ENCODE measurements around the gene RBMS1.

RBMS1 gene

DNA sequence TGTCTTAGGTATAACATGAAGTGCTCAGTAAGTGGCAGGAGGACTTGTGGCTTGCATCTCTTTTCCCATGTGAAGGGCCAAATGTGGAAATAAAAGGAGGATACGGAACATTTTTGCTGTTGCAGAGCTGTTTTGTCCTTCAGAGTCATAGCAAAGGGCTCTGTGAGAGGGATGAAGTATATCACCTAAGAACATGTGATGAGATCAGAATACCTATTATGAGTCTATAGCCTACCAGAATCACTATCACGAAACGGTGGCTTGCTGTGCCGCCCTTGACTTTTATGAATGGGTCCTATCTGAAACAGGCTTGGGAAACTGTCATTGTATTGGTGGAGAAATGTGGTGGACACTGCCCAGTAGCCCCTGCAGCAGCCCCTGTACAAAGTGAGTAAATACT, 226.6 kb downstream of the RBMS1 start:
- DNase-seq (ENCODE audit: insufficient read length, low spot score) (no peak), FAIRE-seq (no peak)

DNA sequence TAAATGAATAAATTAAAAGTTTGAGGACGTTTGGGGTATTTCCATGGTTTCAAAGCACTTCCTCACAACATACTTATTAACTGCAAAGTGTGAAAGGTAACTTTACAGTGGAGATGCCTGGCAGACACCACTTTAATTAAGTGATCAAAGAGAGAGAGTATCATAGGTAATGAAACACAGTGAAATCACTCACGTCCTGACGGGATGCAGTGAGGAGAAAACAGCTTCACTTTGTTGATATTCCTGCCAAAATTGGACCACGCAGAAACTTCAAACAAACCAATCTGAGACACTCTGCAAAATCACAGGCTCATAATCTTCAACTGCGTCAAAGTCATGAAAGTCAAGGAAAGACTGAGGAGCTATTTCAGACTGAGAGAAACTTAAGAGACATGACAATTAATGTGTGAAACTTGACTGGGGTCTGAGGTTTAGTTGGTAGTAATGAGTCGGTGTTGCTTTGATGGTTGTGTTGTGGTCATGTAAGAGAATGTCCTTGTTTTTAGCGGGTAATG, 227.5 kb downstream of the RBMS1 start:
- DNase-seq (ENCODE audit: insufficient read length, low spot score) (no peak), FAIRE-seq (no peak)

DNA sequence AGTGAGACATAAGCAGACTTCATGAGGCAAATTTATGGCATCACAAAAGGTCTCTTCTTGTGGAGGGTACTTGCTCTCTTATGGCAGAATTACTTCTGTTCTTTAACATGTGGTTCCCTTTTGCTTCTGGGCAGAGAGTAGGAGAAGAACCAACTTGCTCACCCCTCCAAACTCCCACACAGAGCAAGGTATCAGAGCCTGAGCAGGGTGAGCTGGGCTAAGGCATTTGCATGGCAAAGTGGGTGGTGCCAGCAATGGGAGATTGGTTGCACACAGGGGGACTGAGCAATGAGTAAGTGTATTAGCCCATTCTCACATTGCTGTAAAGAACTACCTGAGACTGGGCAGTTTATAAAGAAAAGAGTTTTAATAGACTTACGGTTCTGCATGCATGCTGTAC, 229.3 kb downstream of the RBMS1 start:
- DNase-seq (ENCODE audit: insufficient read length, low spot score) (no peak), FAIRE-seq (no peak)

DNA sequence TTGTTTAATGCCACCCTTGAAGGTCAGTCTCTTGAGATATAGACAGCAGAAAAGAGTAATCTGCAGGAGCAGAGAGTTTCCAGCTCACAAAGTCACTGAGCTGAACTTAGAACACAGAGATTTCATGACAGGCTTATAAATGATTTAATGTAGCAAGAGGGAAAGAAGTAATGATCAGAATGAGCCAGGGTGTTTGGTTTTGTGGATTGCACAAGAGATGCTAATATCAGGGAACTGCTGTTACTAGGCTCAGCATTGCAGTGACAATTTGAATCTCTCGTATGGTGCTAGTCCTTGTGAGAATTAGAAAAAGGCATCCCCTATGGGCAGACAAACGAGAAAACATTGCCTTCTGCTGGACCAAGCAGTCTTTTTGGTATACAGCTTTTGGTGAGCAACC, 231.9 kb downstream of the RBMS1 start:
- DNase-seq (ENCODE audit: insufficient read length, low spot score) (no peak), FAIRE-seq (no peak)

DNA sequence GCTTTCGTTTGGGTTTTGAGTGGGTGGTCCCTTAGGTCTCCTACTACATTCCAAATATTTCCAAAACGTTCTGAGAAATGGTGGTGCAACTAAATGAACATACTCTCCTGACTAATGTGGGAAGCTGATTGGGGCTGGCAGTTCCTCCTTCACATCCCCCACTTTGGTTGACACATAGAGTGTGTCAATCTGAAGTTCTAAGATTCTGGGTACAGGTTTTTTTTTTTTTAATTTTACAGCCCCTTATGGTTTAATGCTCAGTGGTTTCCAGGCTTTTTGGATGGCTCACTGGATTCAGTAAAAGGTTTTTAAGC, 235.2 kb downstream of the RBMS1 start:
- FAIRE-seq (no peak), DNase-seq (ENCODE audit: insufficient read length, low spot score) (no peak)

DNA sequence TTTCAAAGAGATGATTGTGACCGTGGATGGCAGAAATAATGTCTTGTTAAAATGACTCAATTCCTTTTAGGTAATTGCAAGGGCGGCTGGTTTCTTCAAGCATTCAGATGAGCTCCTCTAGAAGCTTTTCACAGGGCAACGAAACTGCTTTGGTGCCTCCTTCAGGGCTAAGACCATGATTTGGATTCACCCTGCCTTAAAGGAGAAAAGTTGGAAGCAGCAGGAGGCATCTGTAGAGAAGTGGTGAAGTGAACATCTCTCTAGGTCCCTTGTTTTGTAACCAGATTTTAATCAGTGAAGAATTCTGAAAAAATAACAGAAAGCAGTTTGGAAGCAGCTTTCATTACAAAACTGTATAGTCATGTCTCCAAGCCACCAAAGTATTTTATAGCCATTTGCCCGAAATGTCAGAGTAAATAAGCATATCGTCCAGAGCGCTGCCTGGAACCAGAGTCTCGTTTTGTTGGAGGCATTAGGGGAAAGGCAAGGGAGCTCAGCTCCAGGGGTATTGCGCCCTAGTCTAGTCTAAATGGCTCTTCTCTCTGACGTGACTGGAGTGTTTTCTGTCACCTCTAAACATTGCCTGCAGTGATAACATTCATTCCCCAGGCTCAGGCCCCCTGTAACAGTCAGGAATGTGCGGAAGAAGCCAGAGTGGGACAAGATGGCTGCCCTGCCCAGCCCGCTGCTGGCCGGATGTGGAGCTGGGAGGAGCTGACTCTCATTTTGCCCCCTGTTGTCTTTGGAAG, 235.7 kb downstream of the RBMS1 start:
- DNase-seq (ENCODE audit: insufficient read length, low spot score): no peak
- no peak for FAIRE-seq

DNA sequence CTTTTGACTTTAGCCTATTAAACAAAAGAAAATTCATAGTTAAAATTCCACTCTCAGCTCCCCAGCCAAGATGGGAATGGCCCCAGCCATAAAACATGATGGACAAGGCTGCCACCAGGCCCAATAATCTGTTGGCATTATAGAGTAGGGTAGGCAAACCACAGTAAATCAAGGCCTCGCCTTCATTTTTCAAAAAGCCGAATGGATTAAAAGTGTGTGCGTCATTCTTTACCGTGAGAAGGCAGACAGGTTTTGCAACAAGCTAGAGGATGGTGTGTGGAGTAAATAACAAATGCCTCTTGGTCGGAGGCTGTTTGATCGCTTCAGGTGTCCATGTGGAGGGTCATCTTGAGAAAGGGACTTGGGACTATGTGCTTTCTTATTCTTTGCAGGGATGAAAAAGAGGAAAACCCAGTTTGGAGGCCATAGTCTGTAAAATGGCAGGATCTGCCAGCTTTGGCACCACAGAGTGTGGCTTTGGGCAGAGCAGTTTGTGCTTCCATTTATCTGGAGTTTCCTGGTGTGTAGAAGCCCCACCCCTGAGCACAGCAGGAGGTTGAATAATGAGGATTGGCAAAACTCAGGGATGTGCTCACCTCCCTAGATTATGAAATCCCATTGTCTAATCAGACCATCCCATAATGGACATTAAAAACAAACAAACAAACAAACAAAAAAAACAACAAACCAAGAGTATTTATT, 236.4 kb downstream of the RBMS1 start:
- FAIRE-seq (peak; percentile 31), DNase-seq (ENCODE audit: insufficient read length, low spot score) (peak; percentile 41)

DNA sequence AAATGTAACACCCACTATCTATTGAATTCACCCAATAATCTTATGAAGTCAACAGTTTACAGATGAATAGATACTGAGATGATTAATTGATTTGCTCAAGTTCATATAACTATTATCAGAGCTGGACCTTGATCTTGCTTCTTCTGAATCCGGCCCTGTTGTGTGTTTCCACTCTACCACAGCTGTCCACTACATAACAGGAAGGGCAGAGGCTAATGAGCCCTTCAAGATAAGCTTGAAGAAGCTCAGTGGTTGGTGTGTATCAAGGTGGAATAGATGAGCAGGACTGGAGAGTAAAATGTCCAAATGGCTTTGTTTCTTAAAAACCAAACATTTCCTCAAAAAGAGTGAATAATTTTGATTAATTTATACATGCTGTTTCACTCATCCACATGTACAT, 237.1 kb downstream of the RBMS1 start:
- FAIRE-seq (no peak), DNase-seq (ENCODE audit: insufficient read length, low spot score) (no peak)

DNA sequence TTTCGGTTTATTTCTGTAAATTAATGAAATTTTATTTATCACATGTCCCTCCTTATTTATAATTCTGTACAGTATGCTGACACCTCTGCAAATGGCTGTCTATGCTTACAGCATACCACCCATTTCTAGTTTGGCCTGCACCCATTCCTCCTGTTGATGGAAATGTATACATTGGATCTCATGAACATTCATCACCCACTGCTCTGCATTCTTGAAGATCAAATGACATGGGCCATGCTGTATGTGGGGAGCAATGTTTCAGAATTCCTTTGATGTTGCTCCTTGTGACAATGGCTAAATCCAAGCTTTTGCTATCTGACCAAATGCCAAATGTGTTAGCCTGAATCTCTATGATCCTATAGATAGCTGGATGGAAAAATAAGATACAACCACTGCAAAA, 238.2 kb downstream of the RBMS1 start:
- FAIRE-seq: no peak
- no peak for DNase-seq (ENCODE audit: insufficient read length, low spot score)

DNA sequence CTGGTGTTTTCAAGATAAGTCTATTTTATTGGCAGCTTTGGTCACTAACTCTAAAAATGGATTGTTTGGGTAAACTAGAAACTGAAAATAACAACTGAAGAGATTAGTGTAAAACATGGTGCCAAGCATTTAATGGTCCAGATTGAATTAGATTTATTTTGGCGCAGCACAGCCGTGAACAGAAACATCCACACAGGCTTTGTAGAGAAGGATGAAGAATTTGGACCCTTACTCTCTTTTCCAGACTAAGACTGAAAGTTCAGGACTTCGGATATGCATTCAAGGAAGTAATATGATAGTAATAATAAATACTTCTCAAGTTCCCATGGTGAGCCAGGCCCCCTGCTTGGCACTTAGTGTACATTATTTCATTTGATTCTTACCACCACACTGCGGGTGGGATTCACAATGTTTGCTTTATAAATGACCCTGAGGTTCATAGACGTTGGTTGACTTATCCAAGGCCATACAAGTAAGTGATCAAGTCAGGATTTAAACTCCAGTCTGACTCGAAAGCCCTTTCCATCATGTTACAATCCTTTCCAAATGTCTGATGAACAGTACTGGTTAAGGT, 239.3 kb downstream of the RBMS1 start:
- no peak for FAIRE-seq

DNA sequence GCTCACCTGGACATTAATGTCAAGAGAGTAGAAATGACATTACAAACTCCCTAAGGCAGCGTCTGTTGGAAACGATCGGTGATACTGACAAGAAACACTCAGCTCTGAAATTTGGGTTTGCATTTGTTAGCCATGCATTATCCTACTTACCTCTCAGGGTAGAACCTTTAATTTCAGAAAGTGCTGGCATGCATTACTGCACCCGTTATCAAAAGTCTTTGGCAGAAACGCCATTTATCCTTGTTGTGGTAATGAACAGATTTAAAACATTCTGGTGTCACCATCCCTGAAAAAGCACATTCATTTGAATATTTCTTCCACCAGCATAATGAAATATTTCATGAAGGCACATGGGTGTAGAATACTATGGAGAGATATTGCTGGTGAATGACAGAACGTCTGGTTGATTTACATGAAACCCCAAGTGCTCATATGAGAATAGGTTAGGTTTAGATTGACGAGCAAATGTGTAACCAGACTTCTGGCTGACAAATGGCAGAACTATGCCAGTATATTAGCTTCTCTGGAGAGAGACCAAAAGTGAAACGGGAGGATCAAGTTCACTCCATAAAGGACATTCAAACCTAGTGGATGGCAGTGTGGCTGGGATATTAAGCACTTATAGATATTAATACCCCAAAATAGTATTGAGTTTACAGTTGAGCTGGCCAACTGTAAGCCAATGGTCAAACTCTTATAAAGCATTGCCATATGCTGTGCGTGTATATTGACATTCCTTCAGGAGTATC, 240.0 kb downstream of the RBMS1 start:
- no peak for DNase-seq (ENCODE audit: insufficient read length, low spot score)
- peak; percentile 23 for FAIRE-seq

More for the DNA sequence above, 239.3 kb downstream of the RBMS1 start:
- no peak for DNase-seq (ENCODE audit: insufficient read length, low spot score)

DNA sequence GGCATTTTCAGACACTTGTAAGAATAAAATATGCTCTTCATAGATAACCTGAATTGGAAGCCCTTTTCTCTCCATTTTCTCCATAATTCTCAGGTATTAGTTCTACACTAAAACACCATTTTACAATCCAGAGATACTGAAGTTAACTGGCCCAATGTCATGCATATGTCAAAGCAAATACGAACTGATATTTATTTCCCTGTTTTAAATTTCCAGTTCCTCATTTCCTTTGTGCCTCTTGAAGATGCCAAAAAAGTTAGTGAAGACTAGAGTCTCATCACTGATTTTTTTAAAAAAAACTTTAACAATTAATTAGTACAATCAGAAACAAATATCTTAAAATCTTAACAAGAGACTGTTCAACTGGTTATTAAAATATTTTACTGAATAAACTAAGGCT, 240.7 kb downstream of the RBMS1 start:
- DNase-seq (ENCODE audit: insufficient read length, low spot score) (no peak), FAIRE-seq (no peak)

DNA sequence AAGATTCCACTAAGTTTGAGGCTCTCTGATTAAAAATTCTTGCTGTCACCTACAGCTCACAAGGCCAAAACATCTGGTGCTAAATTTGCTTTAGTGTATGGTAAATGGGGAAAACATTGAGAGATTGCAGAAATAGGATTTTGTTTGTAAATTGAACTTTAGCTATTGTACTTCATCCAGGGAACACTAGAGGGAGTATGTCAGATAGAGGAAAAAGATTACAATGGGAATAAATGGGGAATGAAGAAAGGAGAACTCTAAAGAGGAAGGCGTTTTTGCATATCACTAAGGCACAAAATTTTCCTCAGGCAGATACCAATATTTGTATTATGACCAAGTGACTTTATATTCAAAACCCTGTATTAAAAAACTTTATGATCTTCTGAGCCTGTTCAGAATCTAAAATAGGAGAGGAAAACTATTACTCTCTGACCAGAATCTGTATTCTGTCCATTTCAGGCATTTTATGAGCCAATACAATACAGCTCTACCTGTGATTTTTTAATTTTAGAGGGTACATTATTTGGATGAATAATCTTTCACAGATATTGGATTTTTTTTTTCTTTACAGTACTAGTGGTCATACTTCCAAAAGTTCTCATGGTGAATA, 241.2 kb downstream of the RBMS1 start:
- DNase-seq (ENCODE audit: insufficient read length, low spot score): no peak
- FAIRE-seq: no peak

DNA sequence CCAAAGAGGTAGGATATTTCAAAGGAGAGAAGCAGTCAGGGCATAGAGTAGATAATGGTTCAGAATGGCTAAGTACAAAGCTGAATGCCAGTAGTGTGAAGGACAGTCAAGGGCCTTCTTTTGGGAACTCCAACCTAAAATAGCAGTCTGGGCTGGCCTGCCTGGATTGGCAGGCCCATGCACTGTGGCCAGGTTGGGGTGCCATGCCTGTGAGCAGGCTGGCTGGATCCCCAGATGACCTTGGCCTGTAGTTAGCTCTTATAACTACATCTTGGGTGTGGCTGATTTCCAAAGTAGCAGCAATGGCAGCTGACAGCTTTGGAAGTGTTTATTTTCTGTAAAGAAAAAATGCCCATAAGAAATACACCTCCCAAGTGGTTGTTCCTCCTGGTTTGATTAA, 242.0 kb downstream of the RBMS1 start:
- DNase-seq (ENCODE audit: insufficient read length, low spot score) (no peak), FAIRE-seq (no peak)

DNA sequence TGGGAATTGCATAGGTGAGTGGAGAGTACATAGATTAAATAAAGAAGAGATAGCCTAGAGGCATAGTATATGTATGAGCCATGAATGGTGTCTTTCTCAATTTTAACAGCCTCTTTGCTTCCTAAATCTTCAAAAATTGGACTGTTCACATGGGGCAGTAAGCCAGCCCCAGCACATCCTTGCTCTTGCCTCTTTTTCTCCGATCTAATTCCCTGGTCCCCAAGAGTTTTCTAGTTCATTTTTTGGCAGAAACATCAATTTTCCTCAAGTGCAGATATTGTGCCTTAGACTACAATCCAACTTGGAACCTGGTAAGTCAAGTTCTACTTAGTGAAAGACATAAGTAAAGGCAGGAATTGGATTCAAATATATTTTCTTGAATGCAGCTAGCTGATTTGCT, 243.7 kb downstream of the RBMS1 start:
- FAIRE-seq: no peak

DNA sequence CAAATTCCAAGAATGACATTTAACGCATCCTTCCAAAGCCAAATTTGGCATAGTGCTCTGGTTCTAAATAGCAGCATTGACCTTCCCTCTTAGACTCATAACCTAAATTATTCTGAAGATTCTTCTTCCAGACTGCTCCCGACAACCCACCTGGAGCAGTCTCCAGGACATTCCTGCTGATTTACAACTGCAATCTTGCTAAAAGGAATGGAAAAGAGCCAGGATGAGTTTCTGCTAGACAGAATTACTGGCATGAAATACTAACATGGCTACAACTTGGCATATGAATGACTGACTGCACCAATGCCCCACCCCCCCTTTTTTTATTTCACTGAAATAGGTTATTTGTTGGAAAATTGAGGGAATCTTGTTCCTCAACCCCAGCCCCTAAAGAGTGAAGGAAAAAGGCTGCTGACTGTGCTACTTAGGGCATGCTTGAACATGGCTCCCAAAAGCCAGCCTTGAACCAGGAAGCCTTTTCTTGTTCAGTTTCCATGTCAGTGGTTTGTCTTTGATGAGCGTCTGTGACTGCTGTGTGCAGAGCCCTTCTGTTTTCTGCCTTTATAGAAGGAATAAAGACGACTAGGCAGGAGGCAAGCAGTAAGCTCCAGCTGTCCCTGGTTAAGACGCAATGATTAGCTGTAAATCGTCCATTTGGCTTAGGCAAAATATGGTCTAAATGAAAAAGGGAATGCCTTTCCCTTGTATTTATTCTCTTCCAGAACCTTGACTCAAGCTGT, 246.1 kb downstream of the RBMS1 start:
- FAIRE-seq (no peak), DNase-seq (ENCODE audit: insufficient read length, low spot score) (no peak)

More for the DNA sequence above, 243.7 kb downstream of the RBMS1 start:
- no peak for DNase-seq (ENCODE audit: insufficient read length, low spot score)

DNA sequence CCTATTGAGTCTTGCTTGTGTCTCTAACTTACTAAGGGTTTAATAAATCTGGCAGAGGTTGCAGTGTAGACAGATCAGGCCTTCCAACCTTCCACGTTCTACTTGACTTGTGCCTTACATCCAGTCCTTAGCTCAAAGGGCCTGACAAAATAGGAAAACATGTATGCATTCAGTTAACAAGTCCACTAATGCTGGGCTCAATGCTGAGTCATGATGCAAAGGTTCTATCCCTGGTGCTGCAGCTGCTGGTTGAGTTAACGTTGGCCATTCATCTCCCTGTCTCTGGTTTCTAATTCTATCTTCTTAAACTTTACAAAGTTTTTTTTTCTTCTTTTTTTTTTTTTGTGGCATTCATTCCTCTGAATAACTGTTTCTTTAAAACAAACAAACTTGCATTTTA, 247.3 kb downstream of the RBMS1 start:
- FAIRE-seq: no peak

DNA sequence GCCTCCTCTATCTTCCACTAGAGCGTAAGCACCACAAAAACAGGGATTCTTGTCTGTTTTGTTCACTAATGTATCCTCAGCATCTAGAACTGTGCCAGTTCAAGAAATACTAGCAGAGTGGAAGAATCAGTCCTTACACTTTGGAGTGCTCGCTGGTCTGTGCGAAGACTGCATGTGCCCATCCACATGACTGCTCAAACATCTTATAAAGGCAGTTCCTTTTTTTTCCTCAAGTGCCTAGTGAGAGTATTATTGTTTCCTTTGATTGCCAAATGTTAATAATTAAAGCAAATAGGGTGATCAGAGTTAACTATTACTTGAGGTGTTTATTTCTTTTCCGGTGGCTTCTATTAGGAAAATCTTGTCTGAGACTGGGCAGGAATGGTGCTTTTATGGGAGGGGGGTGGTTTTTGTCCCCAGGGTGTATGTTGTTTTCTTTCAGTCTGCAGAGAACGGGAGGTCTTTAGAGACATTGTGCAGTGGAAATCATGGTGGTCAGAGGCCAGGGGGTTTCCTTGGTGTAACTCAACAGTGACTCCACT, 247.9 kb downstream of the RBMS1 start:
- FAIRE-seq: no peak
- no peak for DNase-seq (ENCODE audit: insufficient read length, low spot score)

More for the DNA sequence above, 247.3 kb downstream of the RBMS1 start:
- DNase-seq (ENCODE audit: insufficient read length, low spot score): no peak

DNA sequence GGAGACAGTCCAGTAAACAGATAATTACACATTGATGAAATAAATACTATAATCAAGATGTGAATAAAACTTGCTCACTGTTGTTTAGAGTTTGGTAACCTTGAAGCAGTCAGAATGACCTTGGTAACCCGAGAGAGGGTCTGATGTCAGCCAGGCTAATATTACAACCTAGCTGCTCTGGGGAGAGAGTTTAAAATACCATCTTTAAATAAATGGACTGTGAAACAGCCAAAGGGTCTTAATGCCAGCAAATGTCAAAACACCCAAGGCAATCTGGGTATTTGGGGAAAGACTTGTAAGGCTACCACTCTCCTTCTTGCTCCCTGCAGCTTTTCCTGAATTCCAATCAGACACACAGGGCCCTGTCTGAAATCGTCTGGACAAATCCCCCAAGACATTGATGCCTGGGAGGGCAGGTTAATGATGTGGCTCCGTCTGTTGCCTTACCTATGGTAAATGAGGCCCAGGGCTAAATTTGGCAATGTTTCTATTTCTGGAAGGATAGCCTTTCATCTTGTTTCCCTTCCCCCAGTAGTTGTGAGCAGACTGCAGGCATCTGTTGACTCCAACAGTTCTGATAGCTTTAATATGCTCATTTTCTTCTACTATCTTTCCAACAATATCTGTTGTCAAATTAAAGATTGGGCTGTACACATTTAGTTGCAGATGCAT, 250.6 kb downstream of the RBMS1 start:
- DNase-seq (ENCODE audit: insufficient read length, low spot score): no peak
- no peak for FAIRE-seq
